Heart right ventricle (tissue), 16 donors: ENCODE data around the gene SCN7A. TPM values are rescaled to one million over a fixed set of nuclear protein-coding genes. Genes with fewer than 3 reads are reported as not detected.

Experiments
- ATAC-seq, 8 donors: fragments of 200-7000 bp; cut with Tn5 transposase; one replicate each; pipeline ENCODE4 v1.9.1; 2020; ENCODE audit warnings: mild to moderate bottlenecking in 8 of 8, moderate library complexity in 8 of 8, moderate number of reproducible peaks in 1 of 8
- DNase-seq, 2 donors: peaks; one replicate each; pipeline ENCODE4 v3.0.0-alpha.2; 2020
- H3K27ac ChIP-seq, 10 donors: fragments of 200-600 bp; sonication (generic) in 2 of 10; one replicate each; pipeline versions ENCODE4 v1.5.0 to v1.8.0; 2020 to 2022; ENCODE audit warnings: mild to moderate bottlenecking in 3 of 10
- H3K27me3 ChIP-seq, 7 donors: fragments of 200-600 bp; one replicate each; pipeline ENCODE4 v1.8.0; 2021 to 2022; ENCODE audit warnings: mild to moderate bottlenecking in 2 of 7
- H3K36me3 ChIP-seq, 9 donors: fragments of 200-600 bp; sonication (generic) in 1 of 9; one replicate each; pipeline versions ENCODE4 v1.5.0 to v1.8.0; 2020 to 2022; ENCODE audit warnings: mild to moderate bottlenecking in 2 of 9
- H3K4me1 ChIP-seq, 9 donors: fragments of 200-600 bp; sonication (generic) in 1 of 9; one replicate each; pipeline versions ENCODE4 v1.5.0 to v1.8.0; 2020 to 2022; ENCODE audit warnings: mild to moderate bottlenecking in 4 of 9
- H3K4me3 ChIP-seq, 10 donors: fragments of 200-600 bp; sonication (generic) in 2 of 10; one replicate each; pipeline versions ENCODE4 v1.5.0 to v1.8.0; 2020 to 2022; ENCODE audit warnings: mild to moderate bottlenecking in 7 of 10, moderate library complexity in 2 of 10
- H3K9me3 ChIP-seq, 11 donors: fragments of 200-600 bp in 10 of 11; sonication (generic) in 2 of 11; one replicate each; pipeline versions ENCODE4 v1.5.0 to v1.8.0; 2013 to 2022; ENCODE audit warnings: mild to moderate bottlenecking in 2 of 11, control low read depth in 1 of 11, moderate library complexity in 1 of 11
- WGBS, 2 donors: extraction: QIAGEN DNeasy Blood & Tissue Kit; methylation state at CpG; one replicate each; pipeline ENCODE4 v1.1.7; 2013; ENCODE audit warnings: inconsistent platforms in 1 of 2; 5-methylcytosine and 5-hydroxymethylcytosine counted together
- intact Hi-C, 10 donors: fragments of 100-400 bp; cut with DNase I; formaldehyde crosslinking; loops; one replicate each; pipeline versions ENCODE4 v1.11.1 to v1.14.2; 2022
- polyA plus RNA-seq, 2 donors: library from polyadenylated mRNA; stranded (reverse); fragments of 200-250 nt; gene quantifications; one replicate each; pipeline ENCODE4 v1.2.3, GENCODE V29; 2013
- total RNA-seq, 10 donors: library from RNA; stranded (reverse); fragmentation: NEBNext Ultra II Directional in 3 of 10; extraction: Animal tissue kit (Norgen Biotek cat#: 25700) in 3 of 10; gene quantifications; one replicate each; pipeline versions ENCODE4 v1.2.1 to v1.2.4, GENCODE V29; 2021 to 2023
- TF ChIP-seq, protein P1 (sequence below), 9 donors: fragments of 200-600 bp; sonication (generic) in 2 of 9; IDR thresholded peaks; one replicate each; pipeline versions ENCODE4 v1.5.0 to v1.8.0; 2021 to 2022; ENCODE audit warnings: antibody characterized with exemption in 9 of 9, mild to moderate bottlenecking in 5 of 9, moderate library complexity in 1 of 9
- donor health status: Arrhythmogenic right ventricular cardiomyopathy.
- donor health status: ischemic (EF 13 %, LVEDD 7.1; RV severe dilation, severe dysfunction).
- donor health status: healthy with polysubstance abuse.
- donor health status: DM: no; HTN: yes; CAD: no.
- donor health status: DM: no; HTN: no; CAD: no.
- donor health status: ischemic (EF 25% LVEDD 6.9; RV normal size, moderate dysfunction).
- donor health status: ischemic (EF 25% LVEDD 5.7; RV mildly dilated, moderate dysfunction).
- donor health status: healthy.
- donor health status: DM: yes; HTN: yes; CAD: no.
- donor health status: Ischemic cardiomyopathy.
- donor health status: ischemic (EF 35%, LVEDD 5.7; RV mildly dilated, moderate dysfunction).
- donor health status: nonischemic (EF 11% LVEDD 7.7; RV severe dilation, severe dysfunction).
- donor health status: DM: yes; HTN: yes; CAD: no.
- donor health status: PGD.
- donor health status: ischemic (EF 29% LVEDD 5.4; RV normal size, mild dysfunction).
- donor health status: nonischemic (EF 23%, LVEDD 6.1; RV moderate dilation, normal function).

SCN7A gene
- total and polyA plus RNA-seq, 12 donors = 2.4 to 31.2 (median 15.4) TPM

GRCh38 chr2:166419616-166419934 is 74.5 kb downstream of the SCN7A start:
- intact Hi-C loops = loop anchor here in 1 of 10 donors (10.0 kb wide), 1 partner anchor 95 kb away; no protein-coding TSS in a partner anchor
- WGBS, 2 donors = 64 to 69% methylated on average over 2 of the region's 2 CpGs

DNA sequence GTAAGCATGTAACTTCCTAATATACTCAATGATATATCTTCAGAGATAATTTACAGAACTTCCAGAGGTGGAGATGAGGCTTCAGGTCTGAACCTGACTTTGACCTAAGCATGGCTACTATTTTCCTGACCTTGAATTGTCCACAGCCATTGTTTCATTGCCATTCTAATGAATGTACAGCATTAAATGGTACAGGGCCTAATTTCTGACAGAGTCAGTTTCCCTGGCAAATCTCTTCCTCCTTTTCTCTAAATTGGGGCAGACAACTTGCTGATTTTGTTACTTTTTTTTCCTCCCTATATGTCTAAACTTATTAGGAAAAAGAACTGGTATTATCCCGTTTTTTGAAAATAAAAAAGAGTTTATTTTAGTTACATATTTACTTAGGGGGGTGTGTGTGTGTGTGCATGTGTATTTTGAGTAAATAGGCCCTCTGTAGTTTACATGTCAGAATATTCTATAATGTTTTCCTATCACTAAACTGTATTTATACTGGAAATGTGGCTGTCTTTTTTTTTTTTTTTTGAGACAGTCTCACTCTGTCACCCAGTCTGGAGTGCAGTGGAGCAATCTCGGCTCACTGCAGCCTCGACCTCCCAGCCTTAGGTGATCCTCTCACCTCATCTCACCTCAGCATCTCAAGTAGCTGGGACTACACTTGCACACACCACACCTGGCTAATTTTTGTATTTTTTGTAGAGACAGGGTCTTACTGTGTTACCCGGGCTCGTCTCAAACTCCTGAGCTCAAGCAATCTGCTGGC is 75.0 kb downstream of the SCN7A start:
- H3K4me3 ChIP-seq = no peak overlapping the region
- WGBS, 2 donors = 70 to 76% methylated on average over 5 of the region's 5 CpGs
- DNase-seq (no peak), ATAC-seq (no peak)
- TF ChIP-seq, protein P1, sequence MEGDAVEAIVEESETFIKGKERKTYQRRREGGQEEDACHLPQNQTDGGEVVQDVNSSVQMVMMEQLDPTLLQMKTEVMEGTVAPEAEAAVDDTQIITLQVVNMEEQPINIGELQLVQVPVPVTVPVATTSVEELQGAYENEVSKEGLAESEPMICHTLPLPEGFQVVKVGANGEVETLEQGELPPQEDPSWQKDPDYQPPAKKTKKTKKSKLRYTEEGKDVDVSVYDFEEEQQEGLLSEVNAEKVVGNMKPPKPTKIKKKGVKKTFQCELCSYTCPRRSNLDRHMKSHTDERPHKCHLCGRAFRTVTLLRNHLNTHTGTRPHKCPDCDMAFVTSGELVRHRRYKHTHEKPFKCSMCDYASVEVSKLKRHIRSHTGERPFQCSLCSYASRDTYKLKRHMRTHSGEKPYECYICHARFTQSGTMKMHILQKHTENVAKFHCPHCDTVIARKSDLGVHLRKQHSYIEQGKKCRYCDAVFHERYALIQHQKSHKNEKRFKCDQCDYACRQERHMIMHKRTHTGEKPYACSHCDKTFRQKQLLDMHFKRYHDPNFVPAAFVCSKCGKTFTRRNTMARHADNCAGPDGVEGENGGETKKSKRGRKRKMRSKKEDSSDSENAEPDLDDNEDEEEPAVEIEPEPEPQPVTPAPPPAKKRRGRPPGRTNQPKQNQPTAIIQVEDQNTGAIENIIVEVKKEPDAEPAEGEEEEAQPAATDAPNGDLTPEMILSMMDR (IDR thresholded peaks at IDR 0.05) = no peak
- H3K4me1 ChIP-seq = no peaks in the 10 kb centered on the region
- intact Hi-C loops = loop anchor here in 1 of 10 donors (10.0 kb wide), 1 partner anchor 96 kb away; no protein-coding TSS in a partner anchor
- H3K27me3 ChIP-seq = no peaks in the 10 kb centered on the region
- H3K9me3 ChIP-seq = no peaks in the 10 kb centered on the region
- H3K36me3 ChIP-seq = no peaks in the 10 kb centered on the region
- no peak overlapping the region for H3K27ac ChIP-seq

More at GRCh38 chr2:166419616-166419934, 74.5 kb downstream of the SCN7A start:
- TF ChIP-seq, protein P1 (IDR thresholded peaks at IDR 0.05) = peak in 4 of 9 donors; percentile 10 to 22 (median 18)
- no peak overlapping the region for H3K4me3 ChIP-seq
- H3K4me1 ChIP-seq = no peaks in the 10 kb centered on the region
- ATAC-seq (no peak), DNase-seq (no peak)
- H3K9me3 ChIP-seq = no peaks in the 10 kb centered on the region
- no peaks in the 10 kb centered on the region for H3K27me3 ChIP-seq
- H3K27ac ChIP-seq = no peak overlapping the region
- no peaks in the 10 kb centered on the region for H3K36me3 ChIP-seq

- Histone ChIP-seq H3K4me1 (no peaks in the 10 kb centered on the region), H3K36me3 (peaks cover 0 to 5% (median 0%) of the 10 kb centered on the region in 9 donors), H3K9me3 (no peaks in the 10 kb centered on the region), H3K4me3 (no peak overlapping the region), H3K27me3 (no peaks in the 10 kb centered on the region), H3K27ac (no peak overlapping the region)
- intact Hi-C loops = loop anchor here in 1 of 10 donors (10.0 kb wide), 1 partner anchor 97 kb away; no protein-coding TSS in a partner anchor
- ATAC-seq (peak in 1 of 8 donors; percentile 52), DNase-seq (no peak)
- TF ChIP-seq, protein P1 (IDR thresholded peaks at IDR 0.05) = peak in 3 of 9 donors; percentile 12 to 46 (median 39)
- 63 to 71% methylated on average over 2 of the region's 2 CpGs for WGBS, 2 donors
Observed at GRCh38 chr2:166417669-166418068, 76.4 kb downstream of the SCN7A start.

- TF ChIP-seq, protein P1 (IDR thresholded peaks at IDR 0.05) = no peak
- intact Hi-C loops = loop anchor here in 1 of 10 donors (10.0 kb wide), 1 partner anchor 102 kb away; no protein-coding TSS in a partner anchor
- no peak for ATAC-seq
Observed at GRCh38 chr2:166413255-166413654, 80.8 kb downstream of the SCN7A start.

More at GRCh38 chr2:166413255-166413654, 80.8 kb downstream of the SCN7A start:
- Histone ChIP-seq H3K4me1 (peaks cover 0 to 9% (median 0%) of the 10 kb centered on the region in 9 donors), H3K27me3 (no peaks in the 10 kb centered on the region), H3K36me3 (peaks cover 0 to 21% (median 0%) of the 10 kb centered on the region in 9 donors), H3K27ac (no peak overlapping the region), H3K4me3 (no peak overlapping the region), H3K9me3 (no peaks in the 10 kb centered on the region)
- WGBS, 2 donors = 92 to 94% methylated on average over 1 of the region's 1 CpG
- DNase-seq = no peak
